C4-2B (cell line): ENCODE data around the gene PDK2.

Experiments
- CTCF ChIP-seq: fragments of 450-650 bp; conservative IDR thresholded peaks from 2 replicates; pipeline ENCODE4 v1.5.1; 2017; ENCODE audit warnings: mild to moderate bottlenecking
- ZFX ChIP-seq: fragments of 450-650 bp; IDR thresholded peaks from 2 replicates; pipeline ENCODE4 v1.6.1; 2017

DNA sequence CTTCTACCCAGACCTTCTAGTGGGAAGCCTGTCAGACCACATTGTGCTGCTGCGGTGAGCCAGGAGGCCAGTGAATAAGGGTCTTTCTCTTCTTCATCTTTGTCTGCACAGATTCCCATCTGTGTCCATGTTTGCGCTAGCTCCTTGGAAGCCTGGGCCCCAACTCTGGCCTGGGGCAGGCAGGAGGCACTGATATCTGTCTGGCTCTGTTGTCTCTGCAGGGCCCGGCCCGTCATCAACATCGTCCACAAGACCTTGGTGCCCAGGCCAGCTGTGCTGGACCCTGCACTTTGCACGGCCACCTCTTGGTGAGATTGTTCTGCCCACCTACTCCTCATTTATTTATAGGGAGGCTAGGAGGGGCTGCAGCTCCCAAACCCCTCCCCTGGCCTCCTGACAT lies 20.9 kb upstream of the PDK2 start:
- TF ChIP-seq CTCF: no peak
- no peak for TF ChIP-seq ZFX
